Hepatocyte (in vitro differentiated cells): ENCODE results near the gene AP2A2.

ENCODE experiments used
- EZH2phosphoT487 ChIP-seq: fragments of 200-600 bp; sonication (generic); IDR thresholded peaks from one replicate; pipeline ENCODE4 v1.6.1; 2018; ENCODE audit warnings: antibody characterized with exemption, mild to moderate bottlenecking, low read depth, moderate library complexity; ENCODE audit not compliant: unreplicated experiment, severe bottlenecking
- TF ChIP-seq, protein P1 (sequence below): fragments of 200-600 bp; sonication (generic); IDR thresholded peaks from 2 replicates; pipeline ENCODE4 v1.5.1; 2016; ENCODE audit warnings: antibody characterized with exemption, mild to moderate bottlenecking; ENCODE audit not compliant: poor library complexity

DNA sequence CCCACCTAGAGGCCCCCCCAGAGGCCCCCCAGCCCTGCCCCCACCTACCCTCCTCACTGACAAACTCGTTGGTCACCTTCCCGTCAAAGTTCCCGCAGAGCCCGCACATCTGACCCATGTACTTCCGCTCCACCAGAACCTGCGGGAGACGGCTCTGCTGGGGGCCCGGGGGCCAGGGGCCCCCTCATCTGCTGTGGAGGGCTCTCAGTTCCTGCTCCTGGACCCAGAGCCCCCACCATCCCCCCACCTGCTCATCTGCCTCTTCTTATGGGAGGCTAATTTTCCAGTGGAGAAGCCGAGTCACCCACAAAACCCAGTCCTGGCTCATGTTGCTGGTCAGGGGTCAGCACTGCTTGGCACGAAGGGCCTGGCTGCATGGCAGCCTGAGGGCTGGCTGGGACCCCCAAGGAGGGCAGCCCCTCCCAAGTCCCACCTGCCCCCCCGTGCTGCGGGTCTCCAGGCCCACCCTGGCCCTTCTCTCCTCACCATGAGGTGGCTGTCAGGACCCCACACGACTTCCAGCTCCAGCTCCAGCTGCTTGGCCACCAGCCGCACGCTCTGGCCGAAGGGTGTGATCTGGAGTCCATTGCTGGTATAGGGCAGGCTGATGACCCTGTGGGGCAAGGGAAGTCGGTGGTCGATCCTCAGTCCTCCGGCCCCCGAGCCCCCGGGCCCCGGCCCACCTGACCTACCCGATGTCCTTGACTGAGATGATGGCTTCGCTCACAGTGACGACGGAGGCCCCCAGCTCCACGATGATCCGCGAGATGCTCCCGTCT is 105.6 kb downstream of the AP2A2 start:
- TF ChIP-seq EZH2phosphoT487, result no peak
- TF ChIP-seq, protein P1, sequence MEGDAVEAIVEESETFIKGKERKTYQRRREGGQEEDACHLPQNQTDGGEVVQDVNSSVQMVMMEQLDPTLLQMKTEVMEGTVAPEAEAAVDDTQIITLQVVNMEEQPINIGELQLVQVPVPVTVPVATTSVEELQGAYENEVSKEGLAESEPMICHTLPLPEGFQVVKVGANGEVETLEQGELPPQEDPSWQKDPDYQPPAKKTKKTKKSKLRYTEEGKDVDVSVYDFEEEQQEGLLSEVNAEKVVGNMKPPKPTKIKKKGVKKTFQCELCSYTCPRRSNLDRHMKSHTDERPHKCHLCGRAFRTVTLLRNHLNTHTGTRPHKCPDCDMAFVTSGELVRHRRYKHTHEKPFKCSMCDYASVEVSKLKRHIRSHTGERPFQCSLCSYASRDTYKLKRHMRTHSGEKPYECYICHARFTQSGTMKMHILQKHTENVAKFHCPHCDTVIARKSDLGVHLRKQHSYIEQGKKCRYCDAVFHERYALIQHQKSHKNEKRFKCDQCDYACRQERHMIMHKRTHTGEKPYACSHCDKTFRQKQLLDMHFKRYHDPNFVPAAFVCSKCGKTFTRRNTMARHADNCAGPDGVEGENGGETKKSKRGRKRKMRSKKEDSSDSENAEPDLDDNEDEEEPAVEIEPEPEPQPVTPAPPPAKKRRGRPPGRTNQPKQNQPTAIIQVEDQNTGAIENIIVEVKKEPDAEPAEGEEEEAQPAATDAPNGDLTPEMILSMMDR, result no peak
